AG04449 (cell line): Measurements from ENCODE around the gene EML4.

Source experiments
- CTCF ChIA-PET: fragments of 350-600 bp; formaldehyde crosslinking; extraction: SDS; loops from one replicate; lab custom pipeline; 2021; ENCODE audit warnings: antibody characterized with exemption; lab: Yijun Ruan, JAX
- POLR2A ChIA-PET: fragments of 400-600, 350-600 bp; formaldehyde crosslinking; extraction: SDS; loops from one replicate; lab custom pipeline; 2020; ENCODE audit warnings: antibody characterized with exemption, inconsistent platforms; lab: Yijun Ruan, JAX
- DNase-seq: peaks from one replicate; pipeline ENCODE4 v3.0.0-alpha.2; 2010; ENCODE audit warnings: low read depth, low spot score
- H3K4me3 ChIP-seq: 2 replicates; pipeline ENCODE4 v1.5.1; 2011; ENCODE audit warnings: low read depth, mild to moderate bottlenecking, control low read depth, low read length
- TF ChIP-seq, protein P1 (sequence below): IDR thresholded peaks from one replicate; pipeline ENCODE4 v1.5.1; 2011; ENCODE audit warnings: mild to moderate bottlenecking, moderate library complexity, low read length, control low read depth, inconsistent platforms; ENCODE audit not compliant: insufficient read depth; ENCODE audit errors: missing control alignments

EML4 gene

DNA sequence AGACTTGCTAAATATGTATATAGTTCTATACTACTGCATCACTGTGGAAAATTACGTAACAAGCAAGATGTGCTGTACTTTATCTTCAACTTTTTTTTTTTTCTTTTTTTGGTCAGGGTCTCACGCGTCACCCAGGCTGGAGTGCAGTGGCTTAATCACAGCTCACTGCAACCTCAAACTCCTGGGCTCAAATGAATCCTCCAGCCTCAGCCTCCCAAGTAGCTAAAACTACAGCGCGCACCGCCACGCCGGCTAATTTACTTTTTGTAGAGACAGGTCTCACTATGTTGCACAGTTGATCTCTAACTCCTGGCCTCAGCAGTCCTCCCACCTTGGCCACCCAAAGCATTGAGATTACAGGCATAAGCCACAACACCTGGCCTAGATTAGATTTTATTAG is 123.9 kb downstream of the EML4 start:
- ChIA-PET POLR2A (no interaction called here), CTCF (no interaction called here)
- DNase-seq: no peak
- TF ChIP-seq, protein P1, sequence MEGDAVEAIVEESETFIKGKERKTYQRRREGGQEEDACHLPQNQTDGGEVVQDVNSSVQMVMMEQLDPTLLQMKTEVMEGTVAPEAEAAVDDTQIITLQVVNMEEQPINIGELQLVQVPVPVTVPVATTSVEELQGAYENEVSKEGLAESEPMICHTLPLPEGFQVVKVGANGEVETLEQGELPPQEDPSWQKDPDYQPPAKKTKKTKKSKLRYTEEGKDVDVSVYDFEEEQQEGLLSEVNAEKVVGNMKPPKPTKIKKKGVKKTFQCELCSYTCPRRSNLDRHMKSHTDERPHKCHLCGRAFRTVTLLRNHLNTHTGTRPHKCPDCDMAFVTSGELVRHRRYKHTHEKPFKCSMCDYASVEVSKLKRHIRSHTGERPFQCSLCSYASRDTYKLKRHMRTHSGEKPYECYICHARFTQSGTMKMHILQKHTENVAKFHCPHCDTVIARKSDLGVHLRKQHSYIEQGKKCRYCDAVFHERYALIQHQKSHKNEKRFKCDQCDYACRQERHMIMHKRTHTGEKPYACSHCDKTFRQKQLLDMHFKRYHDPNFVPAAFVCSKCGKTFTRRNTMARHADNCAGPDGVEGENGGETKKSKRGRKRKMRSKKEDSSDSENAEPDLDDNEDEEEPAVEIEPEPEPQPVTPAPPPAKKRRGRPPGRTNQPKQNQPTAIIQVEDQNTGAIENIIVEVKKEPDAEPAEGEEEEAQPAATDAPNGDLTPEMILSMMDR: no peak
- H3K4me3 ChIP-seq: no peak overlapping the region

DNA sequence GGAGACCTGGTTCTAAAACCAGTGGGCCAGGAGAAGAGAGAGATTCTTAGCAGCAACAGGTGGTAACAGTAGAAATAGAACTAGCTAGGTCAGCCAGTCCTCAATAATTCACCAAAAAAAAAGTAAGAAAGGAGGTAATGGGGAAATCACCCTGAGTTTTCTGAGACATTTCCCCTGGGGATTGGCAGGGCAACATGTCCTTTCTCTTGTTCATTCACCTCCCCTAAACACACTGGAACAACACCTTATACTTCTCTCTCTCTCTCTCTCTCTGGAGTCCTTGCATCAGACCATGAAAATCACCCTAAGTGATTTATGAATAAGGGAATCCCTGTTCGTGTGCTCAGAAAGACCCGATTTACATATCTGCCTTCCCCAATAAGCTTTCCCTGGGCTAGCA is 127.1 kb downstream of the EML4 start:
- TF ChIP-seq, protein P1: no peak
- ChIA-PET CTCF (no interaction called here), POLR2A (no interaction called here)
- H3K4me3 ChIP-seq: no peak overlapping the region
- no peak for DNase-seq

DNA sequence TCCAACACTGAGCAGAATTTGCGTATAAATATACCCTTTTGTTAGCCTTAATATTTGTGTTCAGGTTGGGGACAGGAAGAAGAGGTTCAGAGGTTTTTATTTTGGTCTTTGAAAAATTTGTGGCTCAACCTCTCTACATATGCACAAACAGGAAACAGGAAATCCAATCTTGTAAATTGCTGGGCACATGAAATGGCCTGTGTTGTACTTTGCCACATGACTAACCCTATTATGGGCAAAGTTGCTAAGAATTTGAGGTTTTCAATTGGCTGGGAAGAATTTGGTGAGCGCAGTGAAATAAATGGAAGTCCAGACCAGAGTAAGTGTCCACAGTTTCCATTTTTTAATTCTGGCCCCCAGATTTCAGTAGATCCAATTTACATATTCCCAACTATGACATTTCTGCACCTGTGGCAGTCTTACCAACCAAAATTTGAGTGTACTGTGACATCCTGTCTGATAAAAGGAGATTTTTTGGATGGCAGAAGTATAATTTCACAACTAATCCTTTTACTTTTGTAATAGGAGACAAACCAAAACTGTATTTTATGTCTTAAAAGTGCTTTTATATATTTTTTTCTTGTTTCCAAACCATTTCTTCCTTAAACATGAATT is 128.3 kb downstream of the EML4 start:
- ChIA-PET CTCF (interaction anchor here (1.7 kb wide), 1 partner anchor 32 kb away, joined by 4 read pairs; no protein-coding TSS in a partner anchor), POLR2A (no interaction called here)
- TF ChIP-seq, protein P1: no peak
- H3K4me3 ChIP-seq: no peak overlapping the region
- DNase-seq: no peak

DNA sequence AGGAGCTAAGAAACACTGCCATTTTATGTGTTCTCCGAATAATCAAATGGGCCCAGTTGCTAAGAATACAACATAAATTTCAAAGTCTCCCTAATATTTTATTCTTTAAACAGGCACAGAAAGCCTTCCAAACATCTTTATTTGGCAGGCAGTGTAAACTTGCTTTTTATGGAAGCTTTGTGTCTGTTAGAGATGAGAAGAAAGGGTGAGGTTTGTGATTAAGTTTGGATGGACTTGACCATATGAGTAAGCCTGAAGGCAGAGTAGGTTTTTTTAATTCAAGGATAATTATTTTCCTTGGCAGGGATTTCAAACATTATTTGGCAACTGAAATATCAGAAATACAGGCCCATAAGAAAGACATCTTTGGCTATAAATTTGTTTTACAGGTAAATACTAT is 129.0 kb downstream of the EML4 start:
- no peak overlapping the region for H3K4me3 ChIP-seq
- no peak for DNase-seq
- ChIA-PET POLR2A (no interaction called here), CTCF (interaction anchor here (1.2 to 2.3 kb wide), 3 partner anchors 9 to 202 kb away, joined by 4 to 10 read pairs (median 4); no protein-coding TSS in a partner anchor)
- TF ChIP-seq, protein P1: no peak

DNA sequence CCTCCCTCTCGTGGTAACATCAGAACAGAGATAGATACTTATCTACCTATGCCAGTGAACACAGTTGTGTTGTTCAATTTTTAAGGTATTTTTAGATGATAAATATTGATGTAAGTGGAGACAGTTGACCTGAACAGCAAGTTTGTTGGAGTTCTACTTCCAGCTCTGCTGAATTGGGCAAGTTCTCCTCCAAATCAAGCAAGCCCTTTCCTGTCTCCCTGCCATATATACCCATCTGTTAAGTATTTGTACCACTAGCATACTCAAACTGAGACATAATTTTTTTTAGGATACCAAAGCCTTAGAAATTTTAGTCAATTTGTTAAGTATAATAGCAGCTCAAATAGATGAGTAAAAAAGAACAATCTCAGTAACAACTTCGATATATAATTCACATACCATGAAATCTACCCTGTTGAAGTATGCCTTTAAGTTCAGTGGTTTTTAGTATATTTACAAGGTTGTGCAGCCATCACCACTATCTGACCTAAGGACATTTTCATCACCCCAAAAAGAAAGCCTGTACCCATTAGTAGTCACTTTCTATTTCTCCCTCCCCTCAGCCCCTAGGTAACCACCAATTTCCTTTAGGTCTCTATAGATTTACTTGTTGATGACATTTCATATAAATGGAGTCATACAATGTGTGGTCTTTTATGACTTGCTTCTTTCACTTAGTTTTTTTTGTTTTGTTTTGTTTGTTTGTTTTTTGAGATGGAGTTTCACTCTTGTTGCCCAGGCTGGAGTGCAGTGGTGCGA is 130.0 kb downstream of the EML4 start:
- ChIA-PET POLR2A (no interaction called here), CTCF (interaction anchor here (0.8 to 2.3 kb wide), 4 partner anchors 8 to 446 kb away, joined by 3 to 10 read pairs (median 4); no protein-coding TSS in a partner anchor)
- TF ChIP-seq, protein P1: no peak
- no peak overlapping the region for H3K4me3 ChIP-seq
- no peak for DNase-seq

DNA sequence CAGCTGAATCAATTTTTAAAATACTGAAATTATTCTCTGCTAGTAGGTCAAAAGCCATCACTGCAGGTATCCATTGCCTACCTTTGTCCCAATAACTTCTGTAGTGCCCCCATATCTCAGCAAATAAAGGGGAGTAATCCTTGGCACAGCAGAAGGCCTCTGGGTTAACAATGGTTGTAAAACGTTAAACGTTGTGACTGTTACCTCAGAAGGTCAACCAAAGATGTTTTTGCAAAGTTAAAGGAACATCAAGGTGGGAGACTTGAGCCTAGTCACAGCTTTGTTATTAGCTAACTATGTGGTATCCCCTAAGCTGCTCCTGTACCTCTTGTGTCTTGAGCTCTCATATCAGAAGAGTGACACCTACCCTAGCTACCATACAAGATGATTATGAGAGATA is 131.4 kb downstream of the EML4 start:
- no peak for DNase-seq
- TF ChIP-seq, protein P1: no peak
- H3K4me3 ChIP-seq: no peak overlapping the region
- ChIA-PET CTCF (no interaction called here), POLR2A (no interaction called here)
